ENCODE data around the gene DNAAF3.

- no peak for TF ChIP-seq EZH2 (IDR thresholded peaks at IDR 0.05)
- TF ChIP-seq POLR2AphosphoS5 (IDR thresholded peaks at IDR 0.05; ENCODE audit: borderline replicate concordance, low read depth, low read length), result no peak
- TF ChIP-seq FOXP2 (optimal IDR thresholded peaks at IDR 0.05; ENCODE audit: control extremely low read depth, extremely low read length, insufficient read depth), result no peak
Measured at GRCh38 chr19:55109527-55110291, 56.7 kb downstream of the DNAAF3 start.

All from SK-N-MC (cell line).